Gastrocnemius medialis (tissue), 4 donors: ENCODE results near the gene OR4D1.

Source experiments
- POLR2A ChIP-seq, 2 donors: fragments of 450-650 bp; IDR thresholded peaks; one replicate each; pipeline ENCODE4 v1.6.1; 2017; ENCODE audit warnings: antibody characterized with exemption in 2 of 2, mild to moderate bottlenecking in 2 of 2, moderate library complexity in 2 of 2
- TF ChIP-seq, protein P1 (sequence below), 5 experiments: fragments of 450-650 bp in 3 of 5; fragments of 200-600 bp in 2 of 5; sonication (generic) in 2 of 5; IDR thresholded peaks in 4 of 5; conservative IDR thresholded peaks in 1 of 5; 1 replicate in 4 of 5; 2 replicates in 1 of 5; pipeline ENCODE4 v1.5.1; 2016 to 2019; ENCODE audit warnings: antibody characterized with exemption in 5 of 5, mild to moderate bottlenecking in 3 of 5, moderate library complexity in 3 of 5

DNA sequence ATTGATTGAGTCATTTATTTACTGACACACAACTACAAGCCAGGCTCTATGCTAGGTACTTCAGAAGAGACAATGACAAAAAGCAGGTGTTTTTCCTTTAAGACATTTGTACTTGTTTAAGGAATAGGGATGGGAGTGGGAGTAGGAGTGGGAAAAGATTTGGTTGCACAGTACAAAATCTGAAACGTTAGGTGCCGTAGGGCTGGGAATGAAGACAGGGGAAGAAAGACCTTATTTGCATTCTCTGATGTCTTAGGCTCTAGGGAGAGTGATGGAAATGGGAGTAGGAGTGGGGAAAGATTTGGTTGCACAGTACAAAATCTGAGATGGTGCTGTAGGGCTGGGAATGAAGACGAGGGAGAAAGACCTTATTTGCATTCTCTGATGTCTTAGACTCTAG lies 28.7 kb upstream of the OR4D1 start:
- TF ChIP-seq, protein P1, sequence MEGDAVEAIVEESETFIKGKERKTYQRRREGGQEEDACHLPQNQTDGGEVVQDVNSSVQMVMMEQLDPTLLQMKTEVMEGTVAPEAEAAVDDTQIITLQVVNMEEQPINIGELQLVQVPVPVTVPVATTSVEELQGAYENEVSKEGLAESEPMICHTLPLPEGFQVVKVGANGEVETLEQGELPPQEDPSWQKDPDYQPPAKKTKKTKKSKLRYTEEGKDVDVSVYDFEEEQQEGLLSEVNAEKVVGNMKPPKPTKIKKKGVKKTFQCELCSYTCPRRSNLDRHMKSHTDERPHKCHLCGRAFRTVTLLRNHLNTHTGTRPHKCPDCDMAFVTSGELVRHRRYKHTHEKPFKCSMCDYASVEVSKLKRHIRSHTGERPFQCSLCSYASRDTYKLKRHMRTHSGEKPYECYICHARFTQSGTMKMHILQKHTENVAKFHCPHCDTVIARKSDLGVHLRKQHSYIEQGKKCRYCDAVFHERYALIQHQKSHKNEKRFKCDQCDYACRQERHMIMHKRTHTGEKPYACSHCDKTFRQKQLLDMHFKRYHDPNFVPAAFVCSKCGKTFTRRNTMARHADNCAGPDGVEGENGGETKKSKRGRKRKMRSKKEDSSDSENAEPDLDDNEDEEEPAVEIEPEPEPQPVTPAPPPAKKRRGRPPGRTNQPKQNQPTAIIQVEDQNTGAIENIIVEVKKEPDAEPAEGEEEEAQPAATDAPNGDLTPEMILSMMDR (IDR thresholded peaks at IDR 0.05 in 4 of 5, conservative IDR thresholded peaks at IDR 0.05 in 1 of 5) = no peak
- no peak for TF ChIP-seq POLR2A (IDR thresholded peaks at IDR 0.05)
